Activated B cell treated with CpG ODN at 0.5 μM for 24 hours (primary cell): ENCODE results near the gene CHST13. TPM values are rescaled to one million over a fixed set of nuclear protein-coding genes. Genes with fewer than 3 reads are reported as not detected.

ENCODE experiments used
- ATAC-seq: fragments of 200-7000 bp; cut with Tn5 transposase; one replicate; pipeline ENCODE4 v1.10.0; 2021; ENCODE audit warnings: low read depth, mild to moderate bottlenecking, moderate library complexity
- CTCF ChIA-PET: fragments of 350-600 bp; sonication (Branson Sonifier 250); formaldehyde crosslinking; loops from one replicate; lab custom pipeline; 2021; ENCODE audit warnings: antibody characterized with exemption; lab: Charles Lee
- POLR2A ChIA-PET: fragments of 350-600 bp; sonication (Branson Sonifier 250); formaldehyde crosslinking; loops from one replicate; lab custom pipeline; 2021; ENCODE audit warnings: antibody characterized with exemption; lab: Charles Lee
- DNase-seq: peaks from one replicate; pipeline ENCODE4 v3.0.0; 2022
- H3K27ac Mint-ChIP-seq: one replicate; pipeline ENCODE4 v1.8.0; 2020; ENCODE audit warnings: mixed read lengths
- H3K27me3 Mint-ChIP-seq: one replicate; pipeline ENCODE4 v1.8.0; 2021; ENCODE audit warnings: mixed read lengths
- H3K36me3 Mint-ChIP-seq: one replicate; pipeline ENCODE4 v1.8.0; 2021; ENCODE audit warnings: low read depth, mixed read lengths
- H3K4me1 Mint-ChIP-seq: one replicate; pipeline ENCODE4 v1.8.0; 2021; ENCODE audit warnings: mixed read lengths
- H3K4me3 Mint-ChIP-seq: one replicate; pipeline ENCODE4 v1.8.0; 2020; ENCODE audit warnings: mild to moderate bottlenecking, mixed read lengths
- H3K9me3 Mint-ChIP-seq: one replicate; pipeline ENCODE4 v1.8.0; 2020; ENCODE audit warnings: mixed read lengths
- intact Hi-C: fragments of 100-400 bp; cut with micrococcal nuclease; formaldehyde crosslinking; loops from one replicate; pipeline ENCODE4 v1.15.1; 2024
- total RNA-seq: library from RNA; stranded (reverse); gene quantifications from 2 replicates; pipeline ENCODE4 v1.2.3, GENCODE V29; 2022
- TF ChIP-seq, protein P1 (sequence below): fragments of 200-600 bp; IDR thresholded peaks from one replicate; pipeline ENCODE4 v1.8.0; 2022; ENCODE audit warnings: antibody characterized with exemption, mild to moderate bottlenecking

CHST13 gene
- total RNA-seq, 1 donor from 2014 or later: not detected

DNA sequence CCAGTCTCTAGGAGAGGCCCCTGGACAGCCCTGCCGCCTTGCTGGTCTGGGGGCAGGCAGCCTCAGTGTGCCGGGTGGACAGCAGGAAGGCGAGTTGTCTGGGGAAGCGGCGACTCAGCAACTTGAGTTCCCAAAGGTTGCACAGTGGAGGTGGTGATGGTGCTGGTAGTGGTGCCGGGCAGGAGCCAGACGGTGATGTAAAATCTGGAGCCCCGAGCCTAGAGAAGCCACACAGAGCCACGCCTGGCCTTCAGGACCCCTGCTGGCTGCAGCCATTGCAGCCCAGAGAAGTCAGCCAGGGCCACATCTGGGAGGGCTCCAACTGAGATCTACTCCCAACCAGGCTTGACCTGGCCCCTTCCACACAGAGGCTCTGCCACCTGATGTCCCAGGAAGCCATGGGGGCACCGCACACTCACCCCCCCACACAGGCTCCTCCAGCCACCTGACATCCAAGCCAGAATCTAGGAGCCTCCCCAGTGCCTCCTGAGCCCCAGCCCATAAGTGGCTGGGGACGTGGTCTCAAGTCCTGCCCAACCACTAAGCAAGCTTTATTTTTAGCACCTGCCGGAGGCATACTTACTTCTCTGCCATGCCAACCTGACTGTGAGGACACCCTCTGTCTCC lies 26.0 kb downstream of the CHST13 start:
- H3K4me3 Mint-ChIP-seq: no peak overlapping the region
- peak; percentile 7 for DNase-seq
- CTCF ChIA-PET: no interaction called here
- TF ChIP-seq, protein P1, sequence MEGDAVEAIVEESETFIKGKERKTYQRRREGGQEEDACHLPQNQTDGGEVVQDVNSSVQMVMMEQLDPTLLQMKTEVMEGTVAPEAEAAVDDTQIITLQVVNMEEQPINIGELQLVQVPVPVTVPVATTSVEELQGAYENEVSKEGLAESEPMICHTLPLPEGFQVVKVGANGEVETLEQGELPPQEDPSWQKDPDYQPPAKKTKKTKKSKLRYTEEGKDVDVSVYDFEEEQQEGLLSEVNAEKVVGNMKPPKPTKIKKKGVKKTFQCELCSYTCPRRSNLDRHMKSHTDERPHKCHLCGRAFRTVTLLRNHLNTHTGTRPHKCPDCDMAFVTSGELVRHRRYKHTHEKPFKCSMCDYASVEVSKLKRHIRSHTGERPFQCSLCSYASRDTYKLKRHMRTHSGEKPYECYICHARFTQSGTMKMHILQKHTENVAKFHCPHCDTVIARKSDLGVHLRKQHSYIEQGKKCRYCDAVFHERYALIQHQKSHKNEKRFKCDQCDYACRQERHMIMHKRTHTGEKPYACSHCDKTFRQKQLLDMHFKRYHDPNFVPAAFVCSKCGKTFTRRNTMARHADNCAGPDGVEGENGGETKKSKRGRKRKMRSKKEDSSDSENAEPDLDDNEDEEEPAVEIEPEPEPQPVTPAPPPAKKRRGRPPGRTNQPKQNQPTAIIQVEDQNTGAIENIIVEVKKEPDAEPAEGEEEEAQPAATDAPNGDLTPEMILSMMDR: no peak
- no peak for ATAC-seq
- no peak overlapping the region for H3K27ac Mint-ChIP-seq
- H3K4me1 Mint-ChIP-seq: no peaks in the 10 kb centered on the region
- peaks cover 10% of the 10 kb centered on the region for H3K27me3 Mint-ChIP-seq
- H3K9me3 Mint-ChIP-seq: no peaks in the 10 kb centered on the region
- H3K36me3 Mint-ChIP-seq: no peaks in the 10 kb centered on the region
- intact Hi-C loops: no loop called here
- POLR2A ChIA-PET: no interaction called here

DNA sequence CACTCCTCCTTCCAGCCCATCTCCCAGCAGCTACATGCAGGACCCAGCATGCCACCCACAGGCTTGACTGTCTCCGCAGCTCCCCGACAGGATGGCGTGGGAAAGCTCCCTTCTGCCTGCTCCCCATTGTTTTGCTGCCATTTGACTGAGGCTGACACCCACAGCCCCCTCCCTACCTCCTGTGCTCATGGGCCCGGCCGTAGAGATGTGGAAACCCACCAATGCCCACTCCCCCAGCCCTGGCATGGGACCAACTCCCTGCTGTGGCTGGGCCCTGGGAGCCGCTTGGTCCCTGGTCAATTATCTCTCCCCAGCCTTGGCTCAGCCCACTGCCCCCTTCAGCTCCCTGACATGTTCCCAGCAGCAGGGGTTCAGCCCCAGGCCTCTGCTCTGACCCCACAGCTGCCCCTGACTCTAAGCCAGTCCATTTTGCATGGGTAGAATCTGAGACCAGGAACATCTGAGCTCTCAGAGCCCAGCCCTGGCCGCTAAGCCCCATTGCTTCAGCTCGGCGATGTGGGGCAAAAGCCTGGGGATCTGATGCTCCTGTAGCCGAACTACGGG lies 26.6 kb downstream of the CHST13 start:
- CTCF ChIA-PET: no interaction called here
- TF ChIP-seq, protein P1: no peak
- H3K36me3 Mint-ChIP-seq: no peaks in the 10 kb centered on the region
- H3K9me3 Mint-ChIP-seq: no peaks in the 10 kb centered on the region
- H3K27ac Mint-ChIP-seq: no peak overlapping the region
- intact Hi-C loops: no loop called here
- DNase-seq (peak; percentile 8), ATAC-seq (no peak)
- H3K4me3 Mint-ChIP-seq: no peak overlapping the region
- peaks cover 10% of the 10 kb centered on the region for H3K27me3 Mint-ChIP-seq
- no peaks in the 10 kb centered on the region for H3K4me1 Mint-ChIP-seq
- POLR2A ChIA-PET: no interaction called here

DNA sequence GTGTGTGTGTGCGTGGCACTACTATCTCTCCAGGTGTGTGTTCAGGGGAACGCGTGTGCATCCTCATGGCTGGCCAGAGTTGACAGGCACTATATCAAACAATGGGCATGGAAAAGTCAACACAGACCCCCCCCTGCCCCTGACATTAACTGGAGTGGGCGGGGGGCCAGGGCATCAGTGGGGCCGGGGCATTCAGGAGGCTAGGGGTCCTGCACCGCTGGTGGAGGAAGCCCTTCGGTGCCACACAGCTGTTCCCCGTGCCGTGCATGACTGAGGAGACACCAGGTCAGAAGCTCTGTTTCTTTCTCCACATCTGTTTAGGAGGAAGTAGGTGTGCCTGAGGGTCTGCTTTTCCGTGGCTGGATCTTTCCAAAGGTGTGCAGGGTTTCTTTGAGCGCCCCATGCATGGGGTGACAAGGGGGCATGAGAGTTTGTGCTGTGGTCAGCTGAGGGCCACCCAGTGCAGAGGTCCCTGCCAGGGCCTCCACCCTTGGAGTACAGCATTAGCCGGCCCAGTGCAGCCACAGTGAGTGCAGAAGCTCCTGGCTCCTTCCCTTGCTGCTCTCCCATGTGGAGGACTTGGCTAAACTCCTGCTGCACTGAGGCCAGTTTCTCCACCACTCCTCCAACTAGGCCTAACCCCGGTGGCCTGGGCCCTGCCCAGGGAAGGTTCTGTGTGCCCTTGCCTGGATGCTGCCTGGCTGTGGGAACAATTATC lies 27.3 kb downstream of the CHST13 start:
- no peaks in the 10 kb centered on the region for H3K4me1 Mint-ChIP-seq
- no peak overlapping the region for H3K27ac Mint-ChIP-seq
- no peaks in the 10 kb centered on the region for H3K36me3 Mint-ChIP-seq
- no peak for DNase-seq
- H3K27me3 Mint-ChIP-seq: peaks cover 10% of the 10 kb centered on the region
- POLR2A ChIA-PET: no interaction called here
- no peaks in the 10 kb centered on the region for H3K9me3 Mint-ChIP-seq
- intact Hi-C loops: no loop called here
- TF ChIP-seq, protein P1: no peak
- no peak overlapping the region for H3K4me3 Mint-ChIP-seq
- CTCF ChIA-PET: no interaction called here
- ATAC-seq: no peak

DNA sequence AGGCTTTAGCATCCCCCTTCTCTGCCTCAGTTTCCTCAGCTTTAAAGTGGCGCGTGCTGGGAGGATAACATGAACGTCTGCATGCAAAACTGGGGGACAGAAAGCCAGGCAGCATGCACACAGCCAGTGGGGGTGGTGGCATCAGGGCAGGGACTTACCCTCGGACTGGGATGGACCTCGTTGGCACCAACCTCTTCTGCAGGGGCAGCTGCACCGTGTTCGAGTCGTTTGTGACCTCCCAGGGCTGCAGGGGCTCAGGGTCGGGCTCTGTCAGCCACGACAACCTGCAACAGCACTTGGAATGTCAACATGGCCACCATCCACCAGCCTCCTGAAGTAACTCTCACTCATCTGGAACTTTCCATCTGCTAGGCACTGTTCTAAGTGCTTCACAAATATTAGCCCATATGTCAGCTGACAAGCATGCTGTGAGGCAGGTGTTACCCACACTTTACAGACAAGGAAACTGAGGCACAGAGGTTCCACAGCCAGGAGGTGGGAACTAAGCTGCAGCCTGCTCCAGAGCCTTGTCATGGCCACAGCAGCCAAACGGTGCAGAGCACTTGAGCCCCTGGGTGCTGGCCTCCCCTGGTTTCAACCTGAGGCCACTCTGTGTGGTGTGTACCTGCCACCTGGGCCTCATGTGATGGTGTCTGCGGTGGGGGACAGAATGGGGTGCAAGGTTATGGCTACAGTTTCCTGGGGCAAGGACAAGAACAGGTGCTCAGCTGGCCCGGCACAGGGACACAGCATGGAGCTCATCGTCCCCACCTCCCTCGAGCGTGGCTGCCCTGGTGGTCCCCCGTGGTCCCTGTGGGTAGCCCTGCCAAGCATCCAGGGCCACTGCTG lies 28.1 kb downstream of the CHST13 start:
- peaks cover 10% of the 10 kb centered on the region for H3K27me3 Mint-ChIP-seq
- H3K9me3 Mint-ChIP-seq: no peaks in the 10 kb centered on the region
- TF ChIP-seq, protein P1: no peak
- intact Hi-C loops: no loop called here
- POLR2A ChIA-PET: no interaction called here
- CTCF ChIA-PET: no interaction called here
- H3K27ac Mint-ChIP-seq: no peak overlapping the region
- no peak for DNase-seq
- no peaks in the 10 kb centered on the region for H3K4me1 Mint-ChIP-seq
- H3K4me3 Mint-ChIP-seq: no peak overlapping the region
- no peaks in the 10 kb centered on the region for H3K36me3 Mint-ChIP-seq
- no peak for ATAC-seq
